Measurements from ENCODE around the gene ABHD8. TPM values are rescaled to one million over a fixed set of nuclear protein-coding genes. Genes with fewer than 3 reads are reported as not detected.
A peak's percentile ranks its signal among the peaks of the same experiment; 100 is the strongest.

The ABHD8 gene
- total RNA-seq, 1 experiment from 2014 or later, result 16.5 TPM

DNA sequence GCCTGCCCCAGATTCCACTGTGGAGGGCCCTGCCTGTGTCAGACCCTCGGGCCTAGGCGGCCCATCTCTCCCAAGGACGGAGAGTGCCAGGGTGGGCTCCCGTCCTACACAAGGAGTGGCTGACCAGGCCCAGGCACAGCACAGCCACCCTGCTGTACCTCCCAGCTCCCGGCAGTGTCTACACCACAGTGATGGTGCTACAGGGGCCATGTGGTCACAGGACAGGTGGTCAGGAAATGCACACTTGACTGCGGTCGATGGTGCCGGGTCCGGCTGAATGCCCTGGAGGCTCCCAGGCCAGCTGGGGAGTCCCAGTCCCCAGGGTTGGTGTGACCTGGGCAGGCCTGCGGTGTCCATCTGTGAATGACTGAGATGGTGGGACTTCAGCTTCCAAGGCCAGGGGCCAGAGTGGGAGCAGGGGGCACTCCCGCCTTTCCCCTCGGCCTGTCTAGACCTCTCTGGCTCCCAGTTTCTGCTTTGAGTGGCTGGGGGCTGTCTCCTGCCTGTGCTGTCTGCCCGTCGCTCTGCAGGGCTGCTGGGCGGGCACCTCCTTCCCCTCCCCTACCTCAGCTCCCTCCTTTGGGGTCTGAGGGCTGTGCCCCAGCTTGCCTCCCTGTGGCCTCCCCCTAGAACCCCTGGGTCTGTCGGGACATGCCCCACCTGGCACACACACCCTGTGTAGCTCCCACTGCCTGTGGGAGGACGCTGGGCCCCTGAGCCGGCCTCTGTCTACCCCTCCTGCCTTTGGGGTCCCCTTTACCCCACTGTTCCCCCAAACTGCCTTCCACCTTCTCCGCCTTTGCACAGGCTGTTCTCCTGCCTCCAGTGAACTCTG lies 18.6 kb upstream of the ABHD8 start:
- DNase-seq (ENCODE audit: low read depth), result no peak

GRCh38 chr19:17320435-17320834 lies 17.2 kb upstream of the ABHD8 start:
- DNase-seq (ENCODE audit: low read depth), result no peak

GRCh38 chr19:17319473-17320238 lies 16.4 kb upstream of the ABHD8 start:
- DNase-seq (ENCODE audit: low read depth), result no peak

GRCh38 chr19:17318966-17319365 lies 15.7 kb upstream of the ABHD8 start:
- DNase-seq (ENCODE audit: low read depth), result no peak

DNA sequence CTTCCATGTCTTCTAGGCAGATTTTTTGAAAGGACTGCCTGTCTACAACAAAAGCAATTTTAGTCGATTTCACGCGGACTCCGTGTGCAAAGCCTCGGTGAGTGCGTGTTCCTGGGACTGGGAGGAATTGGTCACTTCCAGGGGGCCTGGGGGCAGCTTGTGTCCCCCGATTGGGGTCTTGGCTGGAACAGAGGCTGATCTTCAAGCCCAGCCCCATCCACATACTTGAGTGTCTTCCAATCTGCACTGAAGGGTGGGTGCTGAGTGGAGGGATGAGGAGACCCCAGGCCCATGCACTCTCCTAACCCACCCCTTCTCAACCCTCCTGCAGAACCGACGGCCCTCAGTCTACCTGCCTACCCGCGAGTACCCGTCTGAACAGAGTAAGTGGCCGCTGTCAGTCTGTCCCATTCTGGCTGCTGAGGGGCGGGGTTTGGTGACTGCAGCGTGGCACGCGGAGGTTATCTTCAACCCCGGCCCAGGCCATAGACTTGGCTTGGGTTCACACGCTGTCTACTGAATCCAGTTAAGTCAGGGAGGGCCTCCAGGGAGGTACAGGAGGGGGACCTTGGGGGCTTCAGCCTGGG lies 10.9 kb upstream of the ABHD8 start:
- DNase-seq (ENCODE audit: low read depth), result no peak

DNA sequence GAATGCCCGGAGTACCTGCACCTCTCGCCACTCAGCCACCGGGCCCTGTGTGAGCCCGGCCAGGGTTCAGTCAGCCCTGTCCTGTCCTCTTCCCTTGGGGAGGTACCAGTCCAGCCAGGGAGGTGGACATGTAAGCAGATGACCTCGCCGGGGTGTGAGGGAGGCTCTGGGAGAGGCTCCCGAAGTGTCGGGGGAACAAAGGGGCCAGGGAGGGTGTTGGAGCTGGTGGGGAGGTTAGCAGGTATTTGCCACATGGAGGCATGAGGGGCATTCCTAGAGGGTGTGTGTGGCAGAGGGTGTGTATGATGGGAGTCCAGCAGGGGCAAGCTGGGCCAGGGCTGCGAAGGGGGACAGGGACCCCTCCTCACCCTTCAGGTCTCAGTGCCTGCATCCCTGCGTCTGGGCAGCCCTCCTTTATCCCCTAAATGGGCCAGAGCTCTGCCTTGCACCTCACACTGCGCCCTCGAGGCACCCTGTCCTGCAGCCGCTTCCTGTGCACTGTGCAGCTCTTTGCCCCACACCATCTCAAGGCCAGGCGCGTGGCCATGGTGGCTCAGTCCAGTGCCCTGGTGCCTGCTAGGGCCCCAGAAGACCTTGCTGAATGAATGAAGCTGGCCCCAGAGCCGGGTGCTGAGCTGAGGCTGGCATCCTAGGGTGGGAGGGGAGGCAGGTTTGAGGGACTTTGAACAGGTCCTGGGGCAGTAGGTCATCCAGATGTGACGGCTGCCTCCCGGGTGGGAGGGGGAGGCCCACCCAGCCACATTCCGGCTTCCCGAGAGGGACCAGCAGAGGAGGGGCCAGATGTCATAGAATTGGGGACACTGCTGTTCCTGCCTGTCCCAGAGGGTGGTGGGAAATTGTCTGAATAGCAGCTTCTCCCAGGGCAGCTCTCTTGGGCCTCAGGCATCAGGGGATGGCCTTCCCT lies 9.2 kb upstream of the ABHD8 start:
- no peak for DNase-seq (ENCODE audit: low read depth)

DNA sequence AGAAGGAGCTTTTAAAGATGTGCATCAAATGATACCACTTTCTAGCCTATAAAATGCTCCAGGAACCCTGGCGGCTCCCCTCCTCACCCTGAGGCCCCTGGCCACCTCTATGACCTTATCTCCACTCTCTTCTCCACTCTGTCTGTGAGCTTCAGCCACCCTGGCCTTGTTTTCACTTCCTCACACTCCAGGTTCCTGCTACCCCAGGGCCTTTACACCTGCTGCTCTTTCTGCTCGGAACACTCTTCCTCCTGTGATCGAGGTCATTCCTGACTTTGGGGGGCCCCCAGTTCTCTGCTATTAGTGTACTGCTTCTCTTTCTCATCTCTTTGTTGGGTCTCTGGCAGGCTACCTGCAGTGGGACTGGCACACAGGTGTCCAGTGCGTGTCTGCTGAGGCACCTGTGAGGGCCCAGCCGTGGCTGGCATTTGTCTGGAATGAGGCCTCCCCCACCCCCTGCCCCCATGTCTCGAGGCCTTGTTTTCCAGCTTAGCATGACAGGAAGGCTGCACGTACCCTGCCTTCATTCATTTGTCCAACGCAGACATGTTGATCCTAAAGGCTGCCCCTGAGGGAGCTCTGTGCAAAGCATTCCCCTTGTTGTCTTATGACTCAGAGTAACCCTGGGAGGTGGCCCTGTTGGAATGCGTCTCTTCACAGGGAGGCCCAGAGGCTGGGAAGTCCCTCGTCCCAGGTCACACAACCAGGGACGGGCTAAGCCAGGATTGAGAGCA lies 8.4 kb upstream of the ABHD8 start:
- DNase-seq (ENCODE audit: low read depth), result peak; percentile 84

DNA sequence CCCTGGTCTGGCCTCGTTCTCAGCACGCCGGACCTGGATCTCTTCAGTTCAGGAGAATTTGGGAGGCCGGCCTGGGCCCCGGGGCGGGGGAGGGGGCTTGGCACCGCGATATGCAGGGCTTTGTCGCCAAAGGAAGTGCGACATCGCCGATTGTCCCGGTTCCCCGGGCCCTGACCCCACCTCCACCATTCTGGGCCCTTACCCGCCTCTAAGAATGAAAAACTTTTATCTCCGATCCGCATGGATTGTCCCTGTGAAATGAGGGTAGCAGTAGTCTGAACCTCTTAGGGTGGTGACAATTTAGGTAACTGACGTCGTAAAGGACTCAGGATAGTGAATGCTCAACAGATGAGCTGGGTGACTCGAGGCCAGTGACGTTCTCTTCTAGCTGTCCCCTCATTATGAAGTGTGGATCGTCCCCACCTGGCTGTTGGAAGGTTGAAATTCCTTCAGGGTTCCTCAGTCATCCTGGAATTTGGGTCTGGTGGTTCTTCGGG lies 6.8 kb upstream of the ABHD8 start:
- no peak for DNase-seq (ENCODE audit: low read depth)

- DNase-seq (ENCODE audit: low read depth), result peak; percentile 100
Measured at GRCh38 chr19:17309198-17309964, 6.2 kb upstream of the ABHD8 start, which contains the start of gene DDA1. DDA1 (plus strand) TSS chr19:17309563; CDS start chr19:17309655, 92 bp downstream.

- no peak for DNase-seq (ENCODE audit: low read depth)
Measured at GRCh38 chr19:17307876-17308377, 4.7 kb upstream of the ABHD8 start.

DNA sequence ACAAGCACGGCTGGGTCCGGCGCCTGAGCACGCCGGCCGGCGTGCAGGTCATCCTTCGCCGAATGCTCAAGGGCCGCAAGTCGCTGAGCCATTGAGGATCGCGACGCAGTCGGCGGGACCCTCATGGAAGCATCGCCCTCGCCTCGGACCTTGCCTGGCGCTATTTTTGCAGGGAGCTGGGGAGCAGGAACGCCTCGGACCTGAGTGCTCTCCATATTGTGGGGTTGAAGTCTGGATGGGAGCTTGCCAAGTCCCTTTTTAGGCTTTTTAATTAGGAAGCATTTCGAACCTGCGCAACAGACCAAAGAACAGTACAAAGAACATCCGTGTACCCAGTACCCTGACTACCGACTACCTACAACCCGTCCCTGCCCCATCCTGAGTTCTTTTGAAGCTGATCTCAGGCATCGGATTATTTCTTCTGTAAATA lies 3.1 kb upstream of the ABHD8 start:
- no peak for DNase-seq (ENCODE audit: low read depth)

- DNase-seq (ENCODE audit: low read depth), result peak; percentile 99
Measured at GRCh38 chr19:17305517-17306284, 2.5 kb upstream of the ABHD8 start, which contains the start of gene MRPL34. MRPL34 (plus strand) TSS chr19:17305872; CDS start chr19:17305893, 21 bp downstream.

DNA sequence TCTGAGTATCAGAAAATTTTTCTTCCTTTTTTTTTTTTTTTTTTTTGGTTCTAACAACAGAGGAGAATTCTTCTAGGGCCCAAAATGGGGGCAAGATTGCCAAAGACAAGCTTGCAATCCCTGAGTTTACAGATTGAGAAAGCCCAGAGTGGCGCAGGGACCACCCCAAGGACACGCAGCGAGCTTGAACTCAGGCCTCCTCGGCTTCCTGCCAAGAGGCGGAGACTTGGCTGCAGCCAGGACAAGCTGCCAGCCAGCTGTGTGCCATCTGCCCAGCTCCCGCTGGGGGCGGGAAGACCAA lies 1.9 kb upstream of the ABHD8 start:
- DNase-seq (ENCODE audit: low read depth), result no peak

- no peak for DNase-seq (ENCODE audit: low read depth)
Measured at GRCh38 chr19:17304386-17305215, 1.4 kb upstream of the ABHD8 start.

DNA sequence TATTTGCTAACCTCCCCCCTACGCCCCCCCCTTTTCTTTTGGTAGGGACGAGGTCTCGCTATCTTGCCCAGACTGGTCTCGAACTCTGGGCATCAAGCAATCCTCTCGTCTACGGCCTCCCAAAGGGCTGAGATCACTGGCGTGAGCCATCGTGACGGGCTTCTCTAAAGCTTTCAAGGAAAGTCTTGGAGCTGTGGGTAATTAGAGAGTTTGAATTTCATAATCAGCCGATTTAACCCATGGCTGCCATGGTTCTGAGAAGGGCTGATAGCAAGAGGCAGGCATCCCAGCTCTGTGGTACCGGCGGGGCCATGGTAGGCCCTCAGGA lies 679 bp upstream of the ABHD8 start:
- no peak for DNase-seq (ENCODE audit: low read depth)

DNA sequence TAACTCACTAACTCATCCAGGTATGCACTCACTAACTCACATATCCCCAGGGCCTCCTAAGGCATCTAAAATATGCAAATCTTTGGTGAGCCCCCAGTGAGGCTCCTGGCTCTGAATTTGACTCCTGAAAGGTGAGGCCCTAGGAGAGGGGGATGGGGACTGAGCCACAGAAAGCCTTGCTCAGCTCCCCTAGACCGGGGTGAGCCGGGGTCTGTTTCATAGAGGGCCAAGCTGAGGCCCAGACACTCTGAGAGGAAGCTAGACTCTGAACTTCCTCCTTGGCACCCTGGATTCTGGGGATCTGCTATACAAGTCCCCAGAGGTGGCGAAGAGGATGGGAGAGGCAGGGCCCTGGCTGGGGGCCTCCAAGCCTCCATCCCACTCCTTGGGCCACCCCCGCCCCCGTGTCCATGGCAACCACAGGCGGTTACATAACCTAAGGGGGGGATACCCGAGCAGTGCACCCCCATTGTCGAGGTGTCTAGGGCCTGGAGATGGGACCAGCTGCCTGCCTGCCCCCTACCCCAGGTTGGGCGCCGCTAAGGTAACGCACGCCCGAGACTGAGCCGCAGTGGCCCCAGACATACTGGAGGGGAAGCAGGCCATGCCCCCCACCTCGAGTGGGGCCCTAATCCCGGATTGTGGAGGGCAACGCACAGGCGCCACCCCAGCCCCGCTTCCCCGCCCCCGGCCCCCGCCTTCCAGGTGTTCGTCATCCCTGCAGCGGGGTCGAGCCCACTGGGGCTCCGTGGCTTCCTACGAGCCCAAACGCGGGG lies 646 bp downstream of the ABHD8 start:
- no peak for DNase-seq (ENCODE audit: low read depth)

GRCh38 chr19:17300992-17301619 lies 2.1 kb downstream of the ABHD8 start:
- no peak for DNase-seq (ENCODE audit: low read depth)
